BJ (cell line): ENCODE results near the gene INTS14. TPM values are rescaled to one million over a fixed set of nuclear protein-coding genes. Genes with fewer than 3 reads are reported as not detected.

ENCODE experiments used
- CTCF ChIA-PET: fragments of 350-600 bp; formaldehyde crosslinking; extraction: SDS; loops from one replicate; lab custom pipeline; 2021; ENCODE audit warnings: antibody characterized with exemption, inconsistent platforms; lab: Yijun Ruan, JAX
- POLR2A ChIA-PET: fragments of 300-600 bp; sonication (Branson Sonifier 250); formaldehyde crosslinking; extraction: SDS; loops from one replicate; lab custom pipeline; 2021; ENCODE audit warnings: antibody characterized with exemption; lab: Charles Lee
- DNase-seq: peaks from one replicate; pipeline ENCODE4 v3.0.0-alpha.2; 2011; ENCODE audit warnings: low read depth
- H3K27me3 ChIP-seq: 2 replicates; pipeline ENCODE4 v1.6.0; 2011; ENCODE audit warnings: low read length; ENCODE audit not compliant: control insufficient read depth, insufficient read depth
- H3K36me3 ChIP-seq: 2 replicates; pipeline ENCODE4 v1.5.1; 2011; ENCODE audit warnings: low read length; ENCODE audit not compliant: control insufficient read depth, insufficient read depth
- H3K4me3 ChIP-seq: 2 replicates; pipeline ENCODE4 v1.5.1; 2011; ENCODE audit warnings: low read depth, mild to moderate bottlenecking, control low read depth, low read length
- CTCF ChIP-seq: IDR thresholded peaks from 2 replicates; pipeline ENCODE4 v1.5.1; 2011; ENCODE audit warnings: low read depth, mild to moderate bottlenecking, control low read depth, inconsistent platforms, low read length, moderate library complexity; ENCODE audit not compliant: insufficient read depth
- polyA minus RNA-seq: library from RNA; depleted of rRNA, polyadenylated mRNA; stranded (reverse); fragments of >200 nt; gene quantifications from 2 replicates; pipeline ENCODE4 v1.2.3, GENCODE V29; 2011; rRNA and poly(A)+ RNA removed
- polyA plus RNA-seq: library from polyadenylated mRNA; depleted of rRNA; stranded (reverse); fragments of >200 nt; gene quantifications from 2 replicates; pipeline ENCODE4 v1.2.3, GENCODE V29; 2011; rRNA removed

The INTS14 gene
- 37.3 and 53.3 TPM in 2 replicates for polyA plus RNA-seq
- polyA minus RNA-seq, result 22.6 and 28.2 TPM in 2 replicates

GRCh38 chr15:65610871-65611718 lies at the start of gene INTS14:
TSS of gene INTS14 (minus strand) at chr15:65611131. CDS start at chr15:65607380, 3,751 bp downstream.
- Histone ChIP-seq H3K36me3 (no peaks in the 10 kb centered on the region), H3K27me3 (no peaks in the 10 kb centered on the region), H3K4me3 (peak within 1 kb of the TSS; percentile 88)
- DNase-seq, result peak; percentile 72
- TF ChIP-seq CTCF, result peak; percentile 54
- ChIA-PET POLR2A (interaction anchor here (0.7 to 1.0 kb wide), 6 partner anchors 8 to 259 kb away, joined by 3 to 15 read pairs (median 4); partner anchors contain the start of gene RAB11A), CTCF (interaction anchor here (0.5 to 2.2 kb wide), 11 partner anchors 9 to 249 kb away, joined by 3 to 6 read pairs (median 3); no protein-coding TSS in a partner anchor)

- Histone ChIP-seq H3K4me3 (no peak overlapping the region), H3K36me3 (peaks cover 3% of the 10 kb centered on the region), H3K27me3 (no peaks in the 10 kb centered on the region)
- DNase-seq, result no peak
- no peak for TF ChIP-seq CTCF
- ChIA-PET POLR2A (no interaction called here), CTCF (interaction anchor here (1.1 to 1.7 kb wide), 4 partner anchors 11 to 49 kb away, joined by 3 to 6 read pairs (median 4); partner anchors contain the start of gene INTS14)
Measured at GRCh38 chr15:65659502-65660052, 48.6 kb upstream of the INTS14 start.

GRCh38 chr15:65655457-65655856 lies 44.5 kb upstream of the INTS14 start:
- 0 out of 2 replicates have a peak, but pooled peaks cover 3% of the 10 kb centered on the region for H3K36me3 ChIP-seq
- H3K4me3 ChIP-seq, result no peak overlapping the region
- ChIA-PET CTCF (no interaction called here), POLR2A (no interaction called here)
- H3K27me3 ChIP-seq, result no peaks in the 10 kb centered on the region
- DNase-seq, result no peak
- no peak for TF ChIP-seq CTCF

- DNase-seq, result no peak
- TF ChIP-seq CTCF, result no peak
- ChIA-PET CTCF (no interaction called here), POLR2A (no interaction called here)
- Histone ChIP-seq H3K36me3 (0 out of 2 replicates have a peak, but pooled peaks cover 3% of the 10 kb centered on the region), H3K4me3 (no peak overlapping the region), H3K27me3 (no peaks in the 10 kb centered on the region)
Measured at GRCh38 chr15:65655026-65655425, 44.1 kb upstream of the INTS14 start.
